Lower leg skin (tissue), 3 donors: ENCODE results near the gene NUDT21.

Experiments
- POLR2A ChIP-seq, 2 donors: fragments of 450-650 bp; IDR thresholded peaks; one replicate each; pipeline ENCODE4 v1.6.1; 2016 to 2017; ENCODE audit warnings: antibody characterized with exemption in 2 of 2, mild to moderate bottlenecking in 1 of 2, moderate library complexity in 1 of 2
- TF ChIP-seq, protein P1 (sequence below), 3 donors: fragments of 450-650 bp; IDR thresholded peaks; one replicate each; pipeline ENCODE4 v1.5.1; 2016; ENCODE audit warnings: antibody characterized with exemption in 3 of 3, mild to moderate bottlenecking in 3 of 3, moderate library complexity in 2 of 3

DNA sequence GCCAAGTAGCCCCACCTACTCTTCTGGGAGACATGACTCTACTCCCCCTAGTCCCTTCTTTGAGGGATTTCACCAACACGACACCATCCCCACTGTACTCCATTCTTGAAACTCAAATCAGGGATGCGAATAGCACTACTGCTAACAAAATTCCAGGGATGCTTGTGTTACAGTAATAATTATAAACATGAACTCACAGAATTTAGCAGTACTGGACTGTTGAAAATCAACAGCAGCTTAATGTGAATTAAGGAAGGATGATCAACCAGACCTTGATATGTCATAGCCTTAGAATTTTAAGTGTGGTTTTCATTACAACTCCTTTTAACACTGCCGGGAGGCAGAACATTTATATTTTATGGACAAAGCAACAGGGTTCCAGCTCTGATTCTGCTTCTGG lies 63.7 kb downstream of the NUDT21 start:
- TF ChIP-seq, protein P1, sequence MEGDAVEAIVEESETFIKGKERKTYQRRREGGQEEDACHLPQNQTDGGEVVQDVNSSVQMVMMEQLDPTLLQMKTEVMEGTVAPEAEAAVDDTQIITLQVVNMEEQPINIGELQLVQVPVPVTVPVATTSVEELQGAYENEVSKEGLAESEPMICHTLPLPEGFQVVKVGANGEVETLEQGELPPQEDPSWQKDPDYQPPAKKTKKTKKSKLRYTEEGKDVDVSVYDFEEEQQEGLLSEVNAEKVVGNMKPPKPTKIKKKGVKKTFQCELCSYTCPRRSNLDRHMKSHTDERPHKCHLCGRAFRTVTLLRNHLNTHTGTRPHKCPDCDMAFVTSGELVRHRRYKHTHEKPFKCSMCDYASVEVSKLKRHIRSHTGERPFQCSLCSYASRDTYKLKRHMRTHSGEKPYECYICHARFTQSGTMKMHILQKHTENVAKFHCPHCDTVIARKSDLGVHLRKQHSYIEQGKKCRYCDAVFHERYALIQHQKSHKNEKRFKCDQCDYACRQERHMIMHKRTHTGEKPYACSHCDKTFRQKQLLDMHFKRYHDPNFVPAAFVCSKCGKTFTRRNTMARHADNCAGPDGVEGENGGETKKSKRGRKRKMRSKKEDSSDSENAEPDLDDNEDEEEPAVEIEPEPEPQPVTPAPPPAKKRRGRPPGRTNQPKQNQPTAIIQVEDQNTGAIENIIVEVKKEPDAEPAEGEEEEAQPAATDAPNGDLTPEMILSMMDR (IDR thresholded peaks at IDR 0.05), result no peak
- no peak for TF ChIP-seq POLR2A (IDR thresholded peaks at IDR 0.05)
